Posterior cingulate gyrus (tissue), 11 donors: ENCODE measurements around the gene MMEL1.
"Not testable (repeated sequence)": the region's sequence is repeated elsewhere in the genome, so short reads cannot be mapped to it uniquely, and the experiment has no call there.

Source experiments
- DNase-seq, 10 donors: peaks; one replicate each; pipeline versions ENCODE4 v3.0.0 to v3.0.0-alpha.2; 2020 to 2021; ENCODE audit warnings: mixed read lengths in 3 of 10
- intact Hi-C: fragments of 100-400 bp; cut with DNase I; formaldehyde crosslinking; loops from one replicate; pipeline ENCODE4 v1.15.1; 2023

Gene MMEL1

GRCh38 chr1:2584686-2585317 lies 48.0 kb downstream of the MMEL1 start:
- intact Hi-C loops, result loop anchor here (10.0 kb wide), 2 partner anchors 60 to 380 kb away; no protein-coding TSS in a partner anchor
- DNase-seq, result peak in 3 of 10 donors; percentile 68 to 83 (median 76)

GRCh38 chr1:2583871-2584351 lies 48.9 kb downstream of the MMEL1 start:
- intact Hi-C loops, result loop anchor here (10.0 kb wide), 2 partner anchors 61 to 379 kb away; no protein-coding TSS in a partner anchor
- peak in 3 of 10 donors; percentile 67 to 86 (median 69) for DNase-seq

DNA sequence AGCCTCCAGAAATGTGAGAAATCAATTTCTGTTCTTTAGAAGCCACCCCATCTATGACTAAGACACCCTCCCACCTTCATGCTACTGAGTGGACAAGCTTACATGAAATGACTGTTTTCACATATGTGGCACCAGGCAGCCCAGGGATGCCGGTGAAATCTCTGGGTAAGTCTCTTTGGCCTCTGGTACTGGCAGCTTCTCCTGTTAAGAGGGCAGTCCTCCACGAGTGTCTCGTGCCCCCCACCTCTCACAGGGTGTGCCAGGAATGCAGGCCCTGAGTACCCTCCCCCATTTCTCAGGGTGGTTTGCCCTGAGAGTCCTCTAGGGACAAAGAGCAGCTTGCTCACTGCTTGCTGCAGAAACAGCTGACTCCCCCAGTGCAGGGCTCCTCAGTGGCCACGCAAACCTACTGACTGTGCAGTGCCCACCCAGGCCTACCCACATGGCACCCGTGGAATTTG lies 49.5 kb downstream of the MMEL1 start:
- intact Hi-C loops, result loop anchor here (10.0 kb wide), 2 partner anchors 61 to 379 kb away; no protein-coding TSS in a partner anchor
- DNase-seq, result peak in 3 of 10 donors; percentile 31 to 50 (median 49)

DNA sequence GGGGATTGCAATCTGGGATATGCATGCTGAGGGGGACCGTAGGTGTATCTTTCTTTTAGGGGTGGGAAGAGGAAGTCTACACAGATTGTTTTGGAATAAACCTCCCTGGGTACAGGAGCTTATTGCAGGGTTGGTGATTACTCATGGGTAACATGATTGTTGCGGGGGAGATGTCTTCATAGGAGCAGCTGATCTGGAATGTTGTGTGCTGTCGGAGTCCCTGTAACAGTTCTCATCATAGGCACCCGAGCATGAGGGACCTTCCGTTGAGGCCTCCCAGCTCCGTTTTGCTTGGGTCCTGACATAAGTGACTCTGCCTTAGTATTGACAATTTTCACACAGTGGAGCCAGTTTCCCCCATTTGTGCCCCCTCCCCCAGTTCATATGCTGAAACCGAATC lies 50.4 kb downstream of the MMEL1 start:
- intact Hi-C loops, result loop anchor here (10.0 kb wide), 2 partner anchors 62 to 378 kb away; no protein-coding TSS in a partner anchor
- peak in 3 of 10 donors; percentile 40 to 71 (median 69) for DNase-seq

GRCh38 chr1:2580691-2581090 lies 52.1 kb downstream of the MMEL1 start:
- intact Hi-C loops, result loop anchor here (10.0 kb wide), 2 partner anchors 64 to 376 kb away; no protein-coding TSS in a partner anchor
- peak in 3 of 10 donors; percentile 57 to 69 (median 58) for DNase-seq

- intact Hi-C loops, result no loop called here
- DNase-seq, result no peak
Observed at GRCh38 chr1:2578758-2579118, 54.1 kb downstream of the MMEL1 start.

DNA sequence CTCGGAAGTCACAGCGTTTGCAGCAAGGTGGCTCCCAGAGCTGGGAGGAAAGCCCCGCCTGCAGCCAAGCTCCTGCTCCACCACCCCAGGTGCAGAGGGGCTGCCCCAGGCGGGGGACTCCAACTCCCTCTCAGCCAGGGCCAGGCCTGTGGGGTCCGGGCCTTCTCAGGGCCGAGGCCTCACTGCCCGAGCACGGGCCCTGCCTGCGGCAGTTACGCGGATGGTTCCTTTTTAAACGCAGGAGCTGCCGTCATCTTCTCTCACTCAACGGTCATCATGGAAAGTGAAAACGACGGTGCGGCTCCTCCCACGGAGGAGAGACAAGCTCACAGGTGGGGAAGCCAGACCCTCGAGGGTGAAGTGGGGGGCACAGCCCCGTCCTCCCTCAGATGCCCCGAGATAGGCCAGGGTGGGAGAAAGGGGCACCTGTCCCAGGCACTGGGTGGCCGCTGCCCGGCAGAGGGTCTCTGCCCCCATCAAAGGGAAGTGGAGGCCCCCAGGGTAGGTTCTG lies 55.2 kb downstream of the MMEL1 start:
- intact Hi-C loops, result not testable (repeated sequence)
- peak in 1 of 10 donors; percentile 47 for DNase-seq

GRCh38 chr1:2575801-2576663 lies 56.8 kb downstream of the MMEL1 start:
- intact Hi-C loops, result no loop called here
- peak in 3 of 10 donors; percentile 55 to 75 (median 68) for DNase-seq

DNA sequence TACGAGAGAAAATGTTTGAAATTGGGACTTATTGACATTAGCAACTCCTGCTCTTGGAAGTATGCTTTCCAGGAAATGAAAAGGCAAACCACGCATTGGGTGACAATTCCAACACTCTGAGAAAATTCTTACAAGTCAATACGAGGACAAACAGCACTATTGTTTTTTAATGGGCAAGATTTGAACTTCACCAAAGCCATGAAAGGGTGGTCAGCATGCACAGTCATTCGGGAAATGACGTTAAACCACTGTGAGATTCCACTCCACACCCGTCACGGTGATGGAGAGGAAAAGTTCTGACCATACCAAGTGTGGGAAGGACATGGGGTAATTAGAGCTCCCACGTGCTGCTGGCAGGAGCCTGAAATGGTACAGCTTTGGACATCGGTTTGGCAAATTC lies 58.5 kb downstream of the MMEL1 start:
- DNase-seq, result no peak
- intact Hi-C loops, result no loop called here

GRCh38 chr1:2573250-2573920 lies 59.4 kb downstream of the MMEL1 start:
- DNase-seq, result no peak

GRCh38 chr1:2571348-2571747 lies 61.5 kb downstream of the MMEL1 start:
- intact Hi-C loops, result no loop called here
- DNase-seq, result no peak

More at GRCh38 chr1:2573250-2573920, 59.4 kb downstream of the MMEL1 start:
- intact Hi-C loops, result no loop called here

- DNase-seq, result no peak
- intact Hi-C loops, result no loop called here
Observed at GRCh38 chr1:2570332-2570731, 62.5 kb downstream of the MMEL1 start.

DNA sequence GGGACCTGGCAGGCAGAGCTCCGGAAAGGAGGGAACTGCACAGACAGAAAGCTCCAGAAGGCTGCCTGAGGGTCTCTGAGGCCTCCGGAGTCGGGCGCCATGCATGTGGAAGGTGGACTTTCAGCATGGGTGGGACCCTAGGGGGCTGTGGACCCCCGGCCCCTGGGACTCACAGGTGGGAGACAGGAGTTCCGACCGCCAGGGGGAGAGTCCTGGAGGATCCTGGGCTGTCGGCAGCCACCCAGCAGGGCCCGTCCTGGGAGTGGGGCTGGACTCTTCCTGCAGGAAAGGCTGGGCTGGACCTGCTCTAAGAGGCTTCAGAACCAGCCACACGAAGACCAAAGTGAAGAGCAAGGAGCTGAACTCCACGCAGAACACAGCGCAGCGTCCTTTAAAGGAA lies 63.1 kb downstream of the MMEL1 start:
- intact Hi-C loops, result not testable (repeated sequence)
- DNase-seq, result peak in 1 of 10 donors; percentile 64

DNA sequence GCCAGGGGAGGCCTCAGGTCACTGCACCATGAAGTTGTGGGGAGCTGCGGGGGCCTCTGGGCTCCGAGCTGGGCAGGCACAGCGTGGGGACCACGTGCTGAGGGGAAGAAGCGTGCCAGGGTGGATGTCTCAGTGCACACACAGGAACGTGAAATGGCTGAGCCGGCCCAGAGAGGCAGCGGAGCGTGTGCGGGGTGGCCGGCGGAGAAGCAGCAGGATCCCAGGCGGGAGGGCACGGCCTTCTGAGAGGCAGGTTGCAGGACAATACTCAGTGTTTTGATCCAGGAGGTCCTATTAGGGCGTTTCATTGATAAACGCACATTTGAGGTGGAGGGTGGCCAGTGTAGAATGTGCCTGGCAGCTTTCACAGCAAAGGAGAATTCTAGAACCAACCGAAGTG lies 63.8 kb downstream of the MMEL1 start:
- DNase-seq, result no peak
- intact Hi-C loops, result no loop called here

DNA sequence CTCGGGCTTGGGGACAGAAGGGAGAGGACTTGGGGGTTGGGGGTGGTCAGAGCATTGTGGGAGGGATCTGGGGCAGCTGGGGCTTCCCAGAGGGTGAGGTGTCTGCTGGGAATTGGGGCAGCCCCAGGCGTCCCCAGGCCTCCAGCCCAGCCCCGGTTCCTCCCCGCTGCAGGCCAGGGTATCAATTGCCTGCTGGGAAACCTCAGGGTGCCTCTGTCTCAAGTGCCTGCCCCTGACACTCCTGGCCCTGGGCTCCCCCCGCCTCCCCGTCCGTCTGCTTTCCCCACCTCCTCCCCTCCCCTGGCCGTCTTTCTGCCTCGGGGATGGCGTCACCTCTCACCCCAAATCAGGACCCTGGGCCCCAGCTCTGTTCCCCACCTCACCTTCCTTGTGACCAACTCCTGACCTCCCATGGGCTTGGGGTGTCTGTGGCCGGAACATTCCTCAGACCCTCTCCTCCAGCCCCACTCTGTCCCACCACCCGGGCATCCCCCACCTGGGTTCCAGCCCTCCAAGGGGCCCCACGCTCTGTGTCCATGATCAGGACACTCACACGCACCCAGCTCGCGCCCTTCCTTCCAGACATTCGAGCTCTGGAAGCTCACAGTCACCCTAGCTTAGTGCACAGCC lies 64.5 kb downstream of the MMEL1 start:
- DNase-seq, intact Hi-C loops: not testable (repeated sequence)

DNA sequence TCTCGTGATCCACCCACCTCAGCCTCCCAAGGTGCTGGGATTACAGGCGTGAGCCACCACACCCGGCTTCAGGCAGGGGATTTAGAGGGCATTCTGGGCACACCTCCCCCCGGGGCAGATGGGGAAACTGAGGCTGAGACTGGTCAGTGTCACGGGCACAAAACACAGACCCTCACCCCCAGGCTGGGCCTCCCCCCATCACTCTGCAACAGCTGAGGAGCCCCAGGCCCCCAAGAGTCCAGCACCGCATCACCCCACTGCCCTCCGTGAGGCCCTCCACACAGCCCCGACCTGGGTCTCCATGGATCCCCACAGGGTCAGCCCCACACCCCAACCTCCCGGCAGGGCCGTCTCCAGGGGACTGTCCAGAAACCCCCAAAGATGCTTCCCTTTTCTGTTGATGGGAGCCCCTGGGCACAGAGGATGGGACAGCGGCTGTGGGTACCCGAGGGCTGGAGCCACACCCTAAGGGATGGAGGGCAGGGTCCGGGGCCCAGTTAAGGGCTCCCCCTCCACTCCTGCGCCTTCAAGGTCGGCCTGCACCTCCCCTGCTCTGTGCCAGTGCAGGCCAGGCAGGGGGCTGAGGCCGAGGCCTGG lies 65.6 kb downstream of the MMEL1 start:
- intact Hi-C loops, result no loop called here

DNA sequence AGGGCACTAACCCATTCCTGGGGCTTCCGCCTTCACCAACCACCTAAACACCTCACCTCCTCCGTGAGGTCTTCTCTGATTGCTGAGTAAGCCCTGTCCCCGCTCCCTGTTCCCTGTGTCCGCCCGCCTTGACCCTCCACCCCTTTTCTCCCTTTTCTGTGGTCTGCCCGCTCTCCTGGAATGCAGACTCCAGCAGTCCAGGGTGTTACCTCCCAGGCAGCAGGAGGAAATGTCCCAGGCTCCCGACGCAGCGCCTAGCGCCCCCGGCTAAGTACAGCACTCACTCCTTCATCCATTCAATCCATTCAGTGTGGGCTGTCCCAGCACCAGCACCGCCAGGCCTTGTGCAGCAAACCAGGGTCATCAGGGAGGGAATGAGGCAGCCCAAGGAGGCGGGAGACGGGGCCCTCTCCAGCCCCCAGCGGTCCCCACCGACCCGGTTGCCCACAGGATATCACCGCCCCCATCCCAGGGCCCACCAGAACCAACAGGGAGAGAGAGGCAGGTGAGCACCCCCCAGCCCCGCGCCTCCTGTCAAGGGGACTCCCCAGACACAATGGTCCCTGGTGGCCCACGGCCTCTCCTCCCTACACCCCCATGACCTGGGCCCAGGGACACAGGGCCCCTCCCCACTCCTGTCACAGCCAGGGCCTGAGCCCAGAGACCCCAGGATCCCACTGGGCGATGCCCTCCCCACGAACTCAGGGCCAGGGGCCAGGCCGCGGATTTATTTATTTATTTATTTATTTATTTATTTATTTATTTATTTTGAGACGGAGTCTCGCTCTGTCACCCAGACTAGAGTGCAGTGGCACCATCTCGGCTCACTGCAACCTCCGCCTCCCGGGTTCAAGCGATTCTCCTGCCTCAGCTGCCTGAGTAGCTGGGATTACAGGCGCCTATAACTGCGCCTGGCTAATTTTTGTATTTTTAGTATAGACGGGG lies 66.4 kb downstream of the MMEL1 start:
- DNase-seq, result no peak
- intact Hi-C loops, result no loop called here

More for the DNA sequence above, 65.6 kb downstream of the MMEL1 start:
- no peak for DNase-seq

GRCh38 chr1:2564815-2565374 lies 67.9 kb downstream of the MMEL1 start:
- intact Hi-C loops, result no loop called here
- no peak for DNase-seq
